Transverse colon (tissue), 4 donors: ENCODE results near the gene CKLF. TPM values are rescaled to one million over a fixed set of nuclear protein-coding genes. Genes with fewer than 3 reads are reported as not detected.

ENCODE experiments used
- DNase-seq: peaks from one replicate; pipeline ENCODE4 v3.0.0-alpha.2; 2019
- H3K27ac ChIP-seq, 4 donors: fragments of 200-600 bp; sonication (generic); 2 replicates each; pipeline ENCODE4 v1.5.1; 2016 to 2018; ENCODE audit warnings: inconsistent platforms in 4 of 4
- H3K27me3 ChIP-seq: fragments of 200-600 bp; sonication (generic); 2 replicates; pipeline ENCODE4 v1.5.1; 2017; ENCODE audit warnings: inconsistent platforms
- H3K36me3 ChIP-seq, 4 donors: fragments of 200-600 bp; sonication (generic); 2 replicates each; pipeline ENCODE4 v1.5.1; 2017 to 2019; ENCODE audit warnings: inconsistent platforms in 4 of 4
- H3K4me1 ChIP-seq, 4 donors: fragments of 200-600 bp; sonication (generic); 2 replicates each; pipeline ENCODE4 v1.5.1; 2017 to 2020; ENCODE audit warnings: inconsistent platforms in 4 of 4
- H3K4me3 ChIP-seq, 4 donors: fragments of 200-600 bp; sonication (generic); 1 replicate in 1 of 4; 2 replicates in 3 of 4; pipeline versions ENCODE4 v1.5.1 to v1.6.1; 2017 to 2019; ENCODE audit warnings: inconsistent platforms in 4 of 4
- H3K9me3 ChIP-seq, 2 donors: fragments of 200-600 bp; sonication (generic); 2 replicates each; pipeline ENCODE4 v1.5.1; 2017 to 2019; ENCODE audit warnings: inconsistent platforms in 2 of 2
- CTCF ChIP-seq, 5 experiments: fragments of 200-600 bp in 3 of 5; fragments of 450-650 bp in 2 of 5; sonication (generic) in 3 of 5; IDR thresholded peaks; 1 replicate in 2 of 5; 2 replicates in 3 of 5; pipeline ENCODE4 v1.5.1; 2016 to 2017; ENCODE audit warnings: antibody characterized with exemption in 5 of 5, inconsistent platforms in 3 of 5, mild to moderate bottlenecking in 2 of 5, moderate library complexity in 1 of 5
- EP300 ChIP-seq: sonication (generic); formaldehyde crosslinking; IDR thresholded peaks from one replicate; pipeline ENCODE4 v1.6.1; 2017; ENCODE audit warnings: antibody characterized with exemption, low read depth
- POLR2A ChIP-seq: fragments of 450-650 bp; IDR thresholded peaks from one replicate; pipeline ENCODE4 v1.6.1; 2016; ENCODE audit warnings: antibody characterized with exemption, mild to moderate bottlenecking, moderate library complexity
- POLR2AphosphoS5 ChIP-seq, 3 donors: sonication (generic); formaldehyde crosslinking; IDR thresholded peaks; one replicate each; pipeline ENCODE4 v1.6.1; 2016; ENCODE audit warnings: antibody characterized with exemption in 3 of 3
- WGBS, 2 donors: methylation state at CpG; one replicate each; pipeline ENCODE4 v1.1.5; 2018; ENCODE audit warnings: low coverage in 1 of 2; 5-methylcytosine and 5-hydroxymethylcytosine counted together
- in situ Hi-C, 4 donors: fragments of 200-750 bp; cut with MboI; loops; one replicate each; pipeline versions ENCODE4 v1.15.0 to v1.15.1; 2017; ENCODE audit warnings: low sequenced_read_pairs in 3 of 4, low pct_ligation_motif_present in 1 of 4, low pct_unique_long_range_greater_than_20kb in 1 of 4
- intact Hi-C: fragments of 100-400 bp; cut with DNase I; formaldehyde crosslinking; loops from one replicate; pipeline ENCODE4 v1.15.1; 2023; ENCODE audit warnings: low total_unique reads
- total RNA-seq, 4 donors: library from RNA; depleted of rRNA; stranded (reverse); fragments of >200 nt; gene quantifications; one replicate each; pipeline ENCODE4 v1.1.0, GENCODE V29; 2016

CKLF gene
- total RNA-seq, 4 donors from 2014 or later: 25.3 to 108 (median 39.1) TPM

- WGBS, 2 donors: 97% methylated on average over 3 of the region's 3 CpGs; no CpG with 5 or more reads in 1 of the 2 donors
- TF ChIP-seq POLR2AphosphoS5 (IDR thresholded peaks at IDR 0.05): no peak
- TF ChIP-seq EP300: no peak
- no peak for TF ChIP-seq CTCF (IDR thresholded peaks at IDR 0.05)
- no peak for TF ChIP-seq POLR2A
- intact Hi-C loops (no loop called here), in situ Hi-C loops (no loop called here)
- H3K4me1 ChIP-seq: peaks cover 0 to 4% (median 0%) of the 10 kb centered on the region in 4 donors
- H3K4me3 ChIP-seq: no peak overlapping the region
- H3K27me3 ChIP-seq: no peaks in the 10 kb centered on the region
- H3K36me3 ChIP-seq: peaks cover 0 to 7% (median 2%) of the 10 kb centered on the region in 4 donors
- H3K9me3 ChIP-seq: no peaks in the 10 kb centered on the region
- DNase-seq: no peak
- H3K27ac ChIP-seq: no peak overlapping the region
Observed at GRCh38 chr16:66542396-66542795, 10.0 kb upstream of the CKLF start.

- H3K27me3 ChIP-seq: no peaks in the 10 kb centered on the region
- DNase-seq: no peak
- H3K9me3 ChIP-seq: no peaks in the 10 kb centered on the region
- H3K36me3 ChIP-seq: peaks cover 0 to 7% (median 2%) of the 10 kb centered on the region in 4 donors
- in situ Hi-C loops: no loop called here
- peaks cover 0 to 9% (median 4%) of the 10 kb centered on the region in 4 donors for H3K4me1 ChIP-seq
- no peak for TF ChIP-seq POLR2AphosphoS5 (IDR thresholded peaks at IDR 0.05)
- no peak for TF ChIP-seq POLR2A
- no peak for TF ChIP-seq CTCF (IDR thresholded peaks at IDR 0.05)
- TF ChIP-seq EP300: no peak
- 81% methylated on average over 6 of the region's 6 CpGs; no CpG with 5 or more reads in 1 of the 2 donors for WGBS, 2 donors
- intact Hi-C loops: no loop called here
- H3K27ac ChIP-seq: no peak overlapping the region
- H3K4me3 ChIP-seq: no peak overlapping the region
Observed at GRCh38 chr16:66543541-66543940, 8.8 kb upstream of the CKLF start.

GRCh38 chr16:66544016-66544757, 8.2 kb upstream of the CKLF start:
- H3K36me3 ChIP-seq: peaks cover 0 to 7% (median 2%) of the 10 kb centered on the region in 4 donors
- DNase-seq: no peak
- in situ Hi-C loops (no loop called here), intact Hi-C loops (no loop called here)
- H3K27me3 ChIP-seq: no peaks in the 10 kb centered on the region
- H3K9me3 ChIP-seq: no peaks in the 10 kb centered on the region
- no peak overlapping the region for H3K4me3 ChIP-seq
- H3K4me1 ChIP-seq: peaks cover 0 to 13% (median 10%) of the 10 kb centered on the region in 4 donors
- WGBS, 2 donors: 68 to 75% methylated on average over 7 of the region's 7 CpGs
- TF ChIP-seq POLR2AphosphoS5 (IDR thresholded peaks at IDR 0.05) (no peak), POLR2A (no peak), CTCF (IDR thresholded peaks at IDR 0.05) (no peak)
- H3K27ac ChIP-seq: peak overlapping the region in 1 of 4 donors; percentile 17

GRCh38 chr16:66547101-66547989, 5.0 kb upstream of the CKLF start:
- 93% methylated on average over 5 of the region's 5 CpGs; no CpG with 5 or more reads in 1 of the 2 donors for WGBS, 2 donors
- Histone ChIP-seq H3K27me3 (no peaks in the 10 kb centered on the region), H3K36me3 (peaks cover 0 to 7% (median 0%) of the 10 kb centered on the region in 4 donors), H3K4me3 (no peak overlapping the region), H3K4me1 (peaks cover 5 to 33% (median 24%) of the 10 kb centered on the region in 4 donors), H3K27ac (no peak overlapping the region), H3K9me3 (no peaks in the 10 kb centered on the region)
- intact Hi-C loops (no loop called here), in situ Hi-C loops (no loop called here)
- TF ChIP-seq POLR2A (no peak), CTCF (IDR thresholded peaks at IDR 0.05) (no peak), EP300 (no peak), POLR2AphosphoS5 (IDR thresholded peaks at IDR 0.05) (no peak)
- no peak for DNase-seq
